C4-2B (cell line): ENCODE measurements around the gene CHM.

Experiments
- H3K27ac ChIP-seq: fragments of 450-650 bp; 2 replicates; pipeline ENCODE4 v1.5.1; 2017
- CTCF ChIP-seq: fragments of 450-650 bp; conservative IDR thresholded peaks from 2 replicates; pipeline ENCODE4 v1.5.1; 2017; ENCODE audit warnings: mild to moderate bottlenecking
- ZFX ChIP-seq: fragments of 450-650 bp; IDR thresholded peaks from 2 replicates; pipeline ENCODE4 v1.6.1; 2017

The CHM gene

GRCh38 chrX:85828771-85829170, 218.6 kb downstream of the CHM start:
- H3K27ac ChIP-seq, result no peak overlapping the region
- TF ChIP-seq CTCF, result no peak
- no peak for TF ChIP-seq ZFX

- H3K27ac ChIP-seq, result no peak overlapping the region
- TF ChIP-seq CTCF, result no peak
- TF ChIP-seq ZFX, result no peak
Measured at GRCh38 chrX:85815203-85815751, 232.1 kb downstream of the CHM start.
